ENCODE results near the gene HNRNPDL. TPM values are rescaled to one million over a fixed set of nuclear protein-coding genes. Genes with fewer than 3 reads are reported as not detected.

Gene HNRNPDL
- total and polyA plus RNA-seq, 2 of the 13 experiments (the other 11 are each of a cell fraction or from before 2014, with no cell fraction given) = 167 to 414 TPM

DNA sequence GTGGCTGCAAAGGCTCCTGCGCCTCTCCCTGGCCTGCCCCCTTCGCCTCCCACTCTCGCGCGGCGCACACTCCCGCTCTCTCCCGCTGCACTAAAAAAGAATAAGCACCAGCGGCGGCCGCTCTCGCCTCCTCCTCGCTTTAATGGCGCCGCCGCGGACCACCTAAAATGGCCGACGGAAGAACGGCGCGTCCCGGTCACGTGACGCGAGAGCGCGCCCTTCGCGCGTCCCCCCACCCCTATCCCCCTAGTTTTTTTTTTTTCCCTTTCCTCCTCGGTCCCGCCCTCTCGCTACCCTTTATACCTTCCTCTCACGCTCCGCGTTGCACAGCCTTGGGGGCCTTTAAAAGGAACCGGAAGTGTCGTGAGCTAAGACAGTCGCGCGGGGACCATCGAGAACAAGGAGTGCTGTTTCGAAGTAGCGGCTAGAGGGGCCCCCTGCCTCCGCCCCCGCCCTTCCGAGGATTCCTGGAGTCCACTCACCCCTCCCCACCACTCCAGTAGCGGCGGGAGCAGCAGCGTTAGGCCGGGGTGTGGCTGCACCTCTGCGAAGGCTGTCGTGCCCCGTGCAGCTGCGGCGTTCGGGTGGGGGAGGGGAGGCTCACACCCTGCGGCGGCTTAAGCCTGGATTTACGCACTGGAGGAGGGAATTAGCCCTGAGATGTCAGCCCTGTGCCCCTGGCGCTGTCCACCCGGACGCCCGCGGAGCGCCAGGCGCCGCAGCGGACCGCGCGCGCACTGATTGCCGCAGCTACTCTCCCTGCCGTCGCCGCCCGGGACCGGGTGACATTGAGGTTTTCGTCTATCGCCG is 56.2 kb downstream of the HNRNPDL start, which contains the start of gene HNRNPD (continued):
- TF ChIP-seq, protein P1, sequence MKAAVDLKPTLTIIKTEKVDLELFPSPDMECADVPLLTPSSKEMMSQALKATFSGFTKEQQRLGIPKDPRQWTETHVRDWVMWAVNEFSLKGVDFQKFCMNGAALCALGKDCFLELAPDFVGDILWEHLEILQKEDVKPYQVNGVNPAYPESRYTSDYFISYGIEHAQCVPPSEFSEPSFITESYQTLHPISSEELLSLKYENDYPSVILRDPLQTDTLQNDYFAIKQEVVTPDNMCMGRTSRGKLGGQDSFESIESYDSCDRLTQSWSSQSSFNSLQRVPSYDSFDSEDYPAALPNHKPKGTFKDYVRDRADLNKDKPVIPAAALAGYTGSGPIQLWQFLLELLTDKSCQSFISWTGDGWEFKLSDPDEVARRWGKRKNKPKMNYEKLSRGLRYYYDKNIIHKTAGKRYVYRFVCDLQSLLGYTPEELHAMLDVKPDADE (CRISPR knock-in tag; IDR thresholded peaks at IDR 0.05) = no peak
- TF ChIP-seq ATF7-NPFF (CRISPR knock-in tag; IDR thresholded peaks at IDR 0.05; ENCODE audit: low read depth) (peak; percentile 68; the same call in 1 of the 2 replicates), ZSCAN9 (CRISPR knock-in tag; IDR thresholded peaks at IDR 0.05; ENCODE audit: borderline replicate concordance) (peak; percentile 19; the same call in 1 of the 2 replicates), TBX2 (CRISPR knock-in tag; IDR thresholded peaks at IDR 0.05; ENCODE audit: borderline replicate concordance) (peak; percentile 98), AGO1 (IDR thresholded peaks at IDR 0.05; ENCODE audit: low read depth, low read length, poor library complexity, severe bottlenecking) (peak; percentile 54), JDP2 (CRISPR knock-in tag; IDR thresholded peaks at IDR 0.05; ENCODE audit: borderline replicate concordance) (no peak; the same call in 1 of the 2 replicates), SRSF4 (IDR thresholded peaks at IDR 0.05; ENCODE audit: low read depth, low read length, poor library complexity, severe bottlenecking) (no peak), MIXL1 (CRISPR knock-in tag; IDR thresholded peaks at IDR 0.05) (peak; percentile 47; the same call in 1 of the 2 replicates), ZNF567 (CRISPR knock-in tag; IDR thresholded peaks at IDR 0.05; ENCODE audit: borderline replicate concordance) (no peak), RAD51 (IDR thresholded peaks at IDR 0.05; ENCODE audit: borderline replicate concordance) (peak; percentile 98), MTA3 (CRISPR knock-in tag; IDR thresholded peaks at IDR 0.05) (no peak), TARDBP (CRISPR knock-in tag; IDR thresholded peaks at IDR 0.05) (peak; percentile 95), ZNF737 (CRISPR knock-in tag; IDR thresholded peaks at IDR 0.05; ENCODE audit: borderline replicate concordance) (no peak), BHLHE40 (IDR thresholded peaks at IDR 0.05; ENCODE audit: low read length) (peak; percentile 95), ZNF382 (CRISPR knock-in tag; IDR thresholded peaks at IDR 0.05; ENCODE audit: borderline replicate concordance) (no peak), THAP11 (CRISPR knock-in tag; IDR thresholded peaks at IDR 0.05) (peak; percentile 88)
- TF ChIP-seq, protein P2, sequence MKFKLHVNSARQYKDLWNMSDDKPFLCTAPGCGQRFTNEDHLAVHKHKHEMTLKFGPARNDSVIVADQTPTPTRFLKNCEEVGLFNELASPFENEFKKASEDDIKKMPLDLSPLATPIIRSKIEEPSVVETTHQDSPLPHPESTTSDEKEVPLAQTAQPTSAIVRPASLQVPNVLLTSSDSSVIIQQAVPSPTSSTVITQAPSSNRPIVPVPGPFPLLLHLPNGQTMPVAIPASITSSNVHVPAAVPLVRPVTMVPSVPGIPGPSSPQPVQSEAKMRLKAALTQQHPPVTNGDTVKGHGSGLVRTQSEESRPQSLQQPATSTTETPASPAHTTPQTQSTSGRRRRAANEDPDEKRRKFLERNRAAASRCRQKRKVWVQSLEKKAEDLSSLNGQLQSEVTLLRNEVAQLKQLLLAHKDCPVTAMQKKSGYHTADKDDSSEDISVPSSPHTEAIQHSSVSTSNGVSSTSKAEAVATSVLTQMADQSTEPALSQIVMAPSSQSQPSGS (CRISPR knock-in tag; IDR thresholded peaks at IDR 0.05) = peak; percentile 70; the same call in 1 of the 2 replicates
- TF ChIP-seq, protein P3, sequence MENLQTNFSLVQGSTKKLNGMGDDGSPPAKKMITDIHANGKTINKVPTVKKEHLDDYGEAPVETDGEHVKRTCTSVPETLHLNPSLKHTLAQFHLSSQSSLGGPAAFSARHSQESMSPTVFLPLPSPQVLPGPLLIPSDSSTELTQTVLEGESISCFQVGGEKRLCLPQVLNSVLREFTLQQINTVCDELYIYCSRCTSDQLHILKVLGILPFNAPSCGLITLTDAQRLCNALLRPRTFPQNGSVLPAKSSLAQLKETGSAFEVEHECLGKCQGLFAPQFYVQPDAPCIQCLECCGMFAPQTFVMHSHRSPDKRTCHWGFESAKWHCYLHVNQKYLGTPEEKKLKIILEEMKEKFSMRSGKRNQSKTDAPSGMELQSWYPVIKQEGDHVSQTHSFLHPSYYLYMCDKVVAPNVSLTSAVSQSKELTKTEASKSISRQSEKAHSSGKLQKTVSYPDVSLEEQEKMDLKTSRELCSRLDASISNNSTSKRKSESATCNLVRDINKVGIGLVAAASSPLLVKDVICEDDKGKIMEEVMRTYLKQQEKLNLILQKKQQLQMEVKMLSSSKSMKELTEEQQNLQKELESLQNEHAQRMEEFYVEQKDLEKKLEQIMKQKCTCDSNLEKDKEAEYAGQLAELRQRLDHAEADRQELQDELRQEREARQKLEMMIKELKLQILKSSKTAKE (CRISPR knock-in tag; IDR thresholded peaks at IDR 0.05; ENCODE audit: borderline replicate concordance) = peak; percentile 90
- TF ChIP-seq, protein P4, sequence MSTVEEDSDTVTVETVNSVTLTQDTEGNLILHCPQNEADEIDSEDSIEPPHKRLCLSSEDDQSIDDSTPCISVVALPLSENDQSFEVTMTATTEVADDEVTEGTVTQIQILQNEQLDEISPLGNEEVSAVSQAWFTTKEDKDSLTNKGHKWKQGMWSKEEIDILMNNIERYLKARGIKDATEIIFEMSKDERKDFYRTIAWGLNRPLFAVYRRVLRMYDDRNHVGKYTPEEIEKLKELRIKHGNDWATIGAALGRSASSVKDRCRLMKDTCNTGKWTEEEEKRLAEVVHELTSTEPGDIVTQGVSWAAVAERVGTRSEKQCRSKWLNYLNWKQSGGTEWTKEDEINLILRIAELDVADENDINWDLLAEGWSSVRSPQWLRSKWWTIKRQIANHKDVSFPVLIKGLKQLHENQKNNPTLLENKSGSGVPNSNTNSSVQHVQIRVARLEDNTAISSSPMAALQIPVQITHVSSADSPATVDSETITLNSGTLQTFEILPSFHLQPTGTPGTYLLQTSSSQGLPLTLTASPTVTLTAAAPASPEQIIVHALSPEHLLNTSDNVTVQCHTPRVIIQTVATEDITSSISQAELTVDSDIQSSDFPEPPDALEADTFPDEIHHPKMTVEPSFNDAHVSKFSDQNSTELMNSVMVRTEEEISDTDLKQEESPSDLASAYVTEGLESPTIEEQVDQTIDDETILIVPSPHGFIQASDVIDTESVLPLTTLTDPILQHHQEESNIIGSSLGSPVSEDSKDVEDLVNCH (CRISPR knock-in tag; IDR thresholded peaks at IDR 0.05) = no peak
- TF ChIP-seq, protein P5, sequence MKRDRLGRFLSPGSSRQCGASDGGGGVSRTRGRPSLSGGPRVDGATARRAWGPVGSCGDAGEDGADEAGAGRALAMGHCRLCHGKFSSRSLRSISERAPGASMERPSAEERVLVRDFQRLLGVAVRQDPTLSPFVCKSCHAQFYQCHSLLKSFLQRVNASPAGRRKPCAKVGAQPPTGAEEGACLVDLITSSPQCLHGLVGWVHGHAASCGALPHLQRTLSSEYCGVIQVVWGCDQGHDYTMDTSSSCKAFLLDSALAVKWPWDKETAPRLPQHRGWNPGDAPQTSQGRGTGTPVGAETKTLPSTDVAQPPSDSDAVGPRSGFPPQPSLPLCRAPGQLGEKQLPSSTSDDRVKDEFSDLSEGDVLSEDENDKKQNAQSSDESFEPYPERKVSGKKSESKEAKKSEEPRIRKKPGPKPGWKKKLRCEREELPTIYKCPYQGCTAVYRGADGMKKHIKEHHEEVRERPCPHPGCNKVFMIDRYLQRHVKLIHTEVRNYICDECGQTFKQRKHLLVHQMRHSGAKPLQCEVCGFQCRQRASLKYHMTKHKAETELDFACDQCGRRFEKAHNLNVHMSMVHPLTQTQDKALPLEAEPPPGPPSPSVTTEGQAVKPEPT (CRISPR knock-in tag; IDR thresholded peaks at IDR 0.05; ENCODE audit: low read depth) = peak; percentile 62; the same call in 1 of the 2 replicates
